PC-3 (cell line): ENCODE data around the gene NEU2.

Experiments
- EZH2 ChIP-seq: fragments of 300-600 bp; sonication (generic); IDR thresholded peaks from one replicate; pipeline ENCODE4 v1.6.1; 2017; ENCODE audit warnings: antibody characterized with exemption, mild to moderate bottlenecking, low read length; ENCODE audit not compliant: unreplicated experiment
- TF ChIP-seq, protein P1 (sequence below): fragments of 300-600 bp; sonication (generic); conservative IDR thresholded peaks from 2 replicates; pipeline ENCODE4 v1.5.1; 2017; ENCODE audit warnings: antibody characterized with exemption, low read depth, mild to moderate bottlenecking, low read length

- TF ChIP-seq, protein P1, sequence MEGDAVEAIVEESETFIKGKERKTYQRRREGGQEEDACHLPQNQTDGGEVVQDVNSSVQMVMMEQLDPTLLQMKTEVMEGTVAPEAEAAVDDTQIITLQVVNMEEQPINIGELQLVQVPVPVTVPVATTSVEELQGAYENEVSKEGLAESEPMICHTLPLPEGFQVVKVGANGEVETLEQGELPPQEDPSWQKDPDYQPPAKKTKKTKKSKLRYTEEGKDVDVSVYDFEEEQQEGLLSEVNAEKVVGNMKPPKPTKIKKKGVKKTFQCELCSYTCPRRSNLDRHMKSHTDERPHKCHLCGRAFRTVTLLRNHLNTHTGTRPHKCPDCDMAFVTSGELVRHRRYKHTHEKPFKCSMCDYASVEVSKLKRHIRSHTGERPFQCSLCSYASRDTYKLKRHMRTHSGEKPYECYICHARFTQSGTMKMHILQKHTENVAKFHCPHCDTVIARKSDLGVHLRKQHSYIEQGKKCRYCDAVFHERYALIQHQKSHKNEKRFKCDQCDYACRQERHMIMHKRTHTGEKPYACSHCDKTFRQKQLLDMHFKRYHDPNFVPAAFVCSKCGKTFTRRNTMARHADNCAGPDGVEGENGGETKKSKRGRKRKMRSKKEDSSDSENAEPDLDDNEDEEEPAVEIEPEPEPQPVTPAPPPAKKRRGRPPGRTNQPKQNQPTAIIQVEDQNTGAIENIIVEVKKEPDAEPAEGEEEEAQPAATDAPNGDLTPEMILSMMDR = no peak
- TF ChIP-seq EZH2 = no peak
Measured at GRCh38 chr2:232993231-232993821, 39.1 kb upstream of the NEU2 start.
